Activated CD4-positive, alpha-beta T cell treated with anti-CD3 and anti-CD28 coated beads for 36 hours (primary cell): Measurements from ENCODE around the gene TMEM236. TPM values are rescaled to one million over a fixed set of nuclear protein-coding genes. Genes with fewer than 3 reads are reported as not detected.
"Not testable (repeated sequence)": the region's sequence is repeated elsewhere in the genome, so short reads cannot be mapped to it uniquely, and the experiment has no call there.

Source experiments
- ATAC-seq: fragments of 200-7000 bp; cut with Tn5 transposase; one replicate; pipeline ENCODE4 v1.10.0; 2021; ENCODE audit warnings: mild to moderate bottlenecking, moderate library complexity
- CTCF ChIA-PET: fragments of 350-600 bp; sonication (Branson Sonifier 250); formaldehyde crosslinking; loops from one replicate; lab custom pipeline; 2021; ENCODE audit warnings: antibody characterized with exemption; lab: Charles Lee
- POLR2A ChIA-PET: fragments of 350-600 bp; sonication (Branson Sonifier 250); formaldehyde crosslinking; loops from one replicate; lab custom pipeline; 2021; ENCODE audit warnings: antibody characterized with exemption, inconsistent platforms; lab: Charles Lee
- DNase-seq: peaks from one replicate; pipeline ENCODE4 v3.0.0-alpha.2; 2020
- H3K27ac Mint-ChIP-seq: one replicate; pipeline ENCODE4 v1.8.0; 2021; ENCODE audit warnings: mixed read lengths
- H3K27me3 Mint-ChIP-seq: one replicate; pipeline ENCODE4 v1.8.0; 2021; ENCODE audit warnings: mixed read lengths
- H3K36me3 Mint-ChIP-seq: one replicate; pipeline ENCODE4 v1.8.0; 2021; ENCODE audit warnings: low read depth, mixed read lengths
- H3K4me1 Mint-ChIP-seq: one replicate; pipeline ENCODE4 v1.8.0; 2021; ENCODE audit warnings: mixed read lengths
- H3K4me3 Mint-ChIP-seq: one replicate; pipeline ENCODE4 v1.8.0; 2021; ENCODE audit warnings: mild to moderate bottlenecking, moderate library complexity, mixed read lengths
- H3K9me3 Mint-ChIP-seq: one replicate; pipeline ENCODE4 v1.8.0; 2021; ENCODE audit warnings: low read depth, mixed read lengths
- intact Hi-C, 2 experiments: fragments of 100-400 bp; cut with DNase I in 1 of 2; cut with micrococcal nuclease in 1 of 2; formaldehyde crosslinking; loops; one replicate each; pipeline versions ENCODE4 v1.14.2 to v1.15.1; 2022 to 2024; cut with DNase I, micrococcal nuclease
- total RNA-seq, 2 experiments: library from RNA; stranded (reverse); gene quantifications; one replicate each; pipeline ENCODE4 v1.2.3, GENCODE V29; 2021

TMEM236 gene, protein sequence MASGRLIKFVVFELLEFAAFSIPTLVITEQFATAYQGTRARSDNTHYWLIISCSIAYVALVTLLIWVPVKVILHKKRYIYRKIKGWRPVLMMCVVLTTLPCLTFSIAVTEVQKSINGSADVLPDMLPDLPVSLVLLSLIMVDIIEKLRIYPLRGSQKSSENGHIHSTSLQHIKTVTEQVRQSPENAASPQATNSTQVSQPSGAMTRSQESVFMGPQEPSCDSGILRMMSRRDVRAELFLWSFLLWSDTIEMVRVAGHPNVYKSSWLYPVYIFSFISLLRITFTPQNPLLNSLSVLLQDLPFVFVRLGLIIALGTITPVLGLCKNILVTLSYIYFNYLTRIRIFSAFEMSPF
- under 1 TPM; 0.02 to 0.05 TPM for total RNA-seq

DNA sequence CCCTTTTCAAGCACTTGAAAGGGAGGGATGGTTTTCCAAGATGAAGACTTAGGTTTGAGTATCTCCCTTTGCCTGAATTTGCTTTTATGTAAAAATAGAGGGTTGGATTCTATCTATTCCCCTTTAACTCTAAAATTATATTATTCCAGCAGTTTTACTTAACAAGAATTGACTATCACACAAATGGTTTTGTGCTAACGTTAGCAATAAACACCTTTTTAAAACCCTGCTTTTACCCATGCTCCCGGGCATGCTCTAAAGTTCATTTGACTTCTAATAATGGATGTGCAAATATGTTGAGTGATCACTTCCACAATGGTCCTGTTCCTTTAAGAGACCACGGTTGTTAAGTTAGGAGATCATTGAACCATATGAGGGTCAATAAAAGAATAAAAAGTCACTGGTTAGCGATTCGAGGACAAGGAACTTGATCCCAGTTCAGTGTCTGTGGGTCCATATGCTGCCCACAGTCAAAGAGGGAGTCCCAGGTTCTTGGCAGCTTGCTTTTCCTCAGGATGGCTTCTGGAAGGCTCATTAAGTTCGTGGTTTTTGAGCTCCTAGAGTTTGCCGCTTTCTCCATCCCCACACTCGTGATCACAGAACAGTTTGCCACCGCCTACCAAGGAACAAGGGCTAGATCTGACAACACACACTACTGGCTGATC lies at the start of gene TMEM236:
Gene TMEM236 (plus strand): TSS at position 421 of the 665 bp plus-strand sequence. CDS start 95 bp downstream, at position 516.
- Mint-ChIP-seq H3K4me1 (peaks cover 3% of the 10 kb centered on the region), H3K27ac (no peak within 1 kb of the TSS), H3K36me3 (no peaks in the 10 kb centered on the region), H3K4me3 (no peak within 1 kb of the TSS), H3K27me3 (no peaks in the 10 kb centered on the region), H3K9me3 (no peaks in the 10 kb centered on the region)
- DNase-seq (no peak), ATAC-seq (no peak)
- ChIA-PET CTCF (interaction anchor here (0.8 to 1.3 kb wide), 3 partner anchors 8 to 17 kb away, joined by 3 read pairs; no protein-coding TSS in a partner anchor), POLR2A (no interaction called here)
- intact Hi-C loops = no loop called here

DNA sequence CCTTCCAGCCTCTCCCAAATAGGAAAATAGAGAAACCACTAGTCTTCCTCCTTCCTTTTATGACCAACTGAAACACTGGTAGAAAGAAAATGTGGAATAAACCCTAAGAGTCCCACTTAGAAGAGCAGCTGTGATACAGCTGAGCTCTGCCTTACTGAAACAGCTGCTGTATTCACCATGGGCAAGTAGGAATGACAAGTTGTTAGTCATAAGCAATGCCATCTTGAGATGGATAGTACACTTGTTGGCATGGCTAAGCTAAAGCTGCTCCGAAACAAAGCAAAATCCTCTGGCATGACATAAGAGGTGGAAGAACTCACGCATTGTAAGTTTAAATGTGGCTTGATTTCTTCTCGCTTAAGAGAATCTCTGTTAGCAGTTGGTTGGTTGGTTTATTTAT lies 48.3 kb upstream of the TMEM236 start:
- no peaks in the 10 kb centered on the region for H3K9me3 Mint-ChIP-seq
- no peak overlapping the region for H3K4me3 Mint-ChIP-seq
- H3K27me3 Mint-ChIP-seq = no peaks in the 10 kb centered on the region
- H3K4me1 Mint-ChIP-seq = peaks cover 2% of the 10 kb centered on the region
- DNase-seq (no peak), ATAC-seq (no peak)
- POLR2A ChIA-PET = no interaction called here
- no peak overlapping the region for H3K27ac Mint-ChIP-seq
- CTCF ChIA-PET = interaction anchor here (1.0 kb wide), 1 partner anchor 203 kb away, joined by 4 read pairs; no protein-coding TSS in a partner anchor
- intact Hi-C loops = no loop called here
- peaks cover 22% of the 10 kb centered on the region for H3K36me3 Mint-ChIP-seq

GRCh38 chr10:17708821-17709220 lies 43.2 kb upstream of the TMEM236 start:
- no peak for ATAC-seq
- DNase-seq = no peak
- Mint-ChIP-seq H3K9me3 (no peaks in the 10 kb centered on the region), H3K27me3 (no peaks in the 10 kb centered on the region), H3K36me3 (peaks cover 39% of the 10 kb centered on the region), H3K4me1 (no peaks in the 10 kb centered on the region), H3K4me3 (no peak overlapping the region), H3K27ac (no peak overlapping the region)
- ChIA-PET POLR2A (no interaction called here), CTCF (interaction anchor here (1.2 to 1.6 kb wide), 2 partner anchors 10 to 35 kb away, joined by 3 to 5 read pairs; no protein-coding TSS in a partner anchor)
- intact Hi-C loops = no loop called here

- ChIA-PET POLR2A (no interaction called here), CTCF (interaction anchor here (0.7 to 1.6 kb wide), 3 partner anchors 11 to 165 kb away, joined by 3 to 5 read pairs (median 3); no protein-coding TSS in a partner anchor)
- Mint-ChIP-seq H3K4me1 (no peaks in the 10 kb centered on the region), H3K4me3 (no peak overlapping the region), H3K36me3 (peaks cover 44% of the 10 kb centered on the region), H3K9me3 (no peaks in the 10 kb centered on the region), H3K27me3 (no peaks in the 10 kb centered on the region), H3K27ac (no peak overlapping the region)
- intact Hi-C loops = no loop called here
- ATAC-seq (no peak), DNase-seq (no peak)
These were observed 42.5 kb upstream of the TMEM236 start for GRCh38 chr10:17709492-17709891.

DNA sequence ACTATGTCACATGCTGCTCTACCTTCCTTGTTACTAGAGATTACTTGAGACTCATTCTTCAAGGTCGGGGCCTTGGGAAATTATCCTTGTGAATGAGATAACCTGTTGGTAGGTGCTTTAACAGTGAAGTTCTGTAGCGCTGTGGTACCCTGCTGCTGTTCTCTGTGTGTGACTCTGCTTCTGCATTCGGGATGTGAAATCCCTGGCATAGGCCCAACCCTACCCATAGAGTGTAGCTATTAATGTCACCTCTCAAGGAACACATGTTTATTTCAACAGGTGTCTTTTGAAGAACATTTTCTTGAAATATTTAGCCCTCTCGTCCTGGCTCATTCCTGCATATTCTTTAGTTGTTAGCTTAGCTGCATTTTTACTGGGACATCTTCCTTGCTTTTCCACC lies 41.8 kb upstream of the TMEM236 start:
- Mint-ChIP-seq H3K27me3 (no peaks in the 10 kb centered on the region), H3K9me3 (no peaks in the 10 kb centered on the region), H3K27ac (no peak overlapping the region), H3K4me1 (no peaks in the 10 kb centered on the region), H3K4me3 (no peak overlapping the region), H3K36me3 (peaks cover 45% of the 10 kb centered on the region)
- CTCF ChIA-PET = interaction anchor here (0.7 to 1.6 kb wide), 3 partner anchors 12 to 164 kb away, joined by 3 to 5 read pairs (median 3); no protein-coding TSS in a partner anchor
- intact Hi-C loops = no loop called here
- ATAC-seq = no peak
- POLR2A ChIA-PET = no interaction called here
- DNase-seq = no peak

GRCh38 chr10:17712053-17712452 lies 39.9 kb upstream of the TMEM236 start:
- H3K27ac Mint-ChIP-seq = no peak overlapping the region
- ATAC-seq (no peak), DNase-seq (no peak)
- ChIA-PET CTCF (no interaction called here), POLR2A (no interaction called here)
- no peaks in the 10 kb centered on the region for H3K9me3 Mint-ChIP-seq
- no peaks in the 10 kb centered on the region for H3K4me1 Mint-ChIP-seq
- no peaks in the 10 kb centered on the region for H3K27me3 Mint-ChIP-seq
- H3K4me3 Mint-ChIP-seq = no peak overlapping the region
- peaks cover 54% of the 10 kb centered on the region for H3K36me3 Mint-ChIP-seq
- intact Hi-C loops = no loop called here

DNA sequence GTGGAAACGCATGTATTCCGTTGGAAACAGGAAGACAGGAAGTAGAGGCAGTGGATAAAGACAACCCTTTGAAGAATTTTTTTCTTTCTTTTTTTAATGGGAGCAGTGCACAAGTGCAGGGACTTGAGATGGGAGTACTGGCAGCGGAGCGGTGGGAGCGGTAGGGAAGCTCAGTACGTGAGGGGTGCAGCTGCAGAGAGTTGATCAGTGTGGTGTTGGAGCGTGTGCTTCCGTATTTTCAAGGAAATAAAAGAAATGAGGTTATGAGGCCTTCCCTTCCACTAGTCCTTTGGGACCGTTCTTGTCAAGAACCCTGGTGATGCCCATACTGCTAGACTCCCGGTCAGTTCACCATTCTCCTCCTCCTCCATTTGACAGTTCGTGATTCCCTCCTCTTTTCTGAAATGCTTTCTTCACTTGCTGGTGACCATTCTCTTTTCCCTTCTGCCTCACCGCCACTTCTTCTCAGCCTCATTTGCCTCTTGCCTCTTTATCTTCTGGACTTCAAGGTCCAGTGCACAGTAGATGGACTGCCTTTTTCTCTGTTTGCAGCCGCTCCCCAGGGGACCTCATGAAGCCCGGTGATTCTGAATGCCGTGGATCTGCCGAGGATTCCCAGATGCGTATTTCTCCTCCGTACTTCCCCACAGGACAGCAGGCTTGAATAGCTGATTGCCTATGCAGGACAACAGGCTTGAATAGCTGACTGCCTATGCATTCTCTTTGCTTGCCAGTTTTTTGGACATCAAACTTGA lies 39.1 kb upstream of the TMEM236 start:
- ATAC-seq = no peak
- DNase-seq = no peak
- ChIA-PET POLR2A (no interaction called here), CTCF (interaction anchor here (0.6 kb wide), 1 partner anchor 86 kb away, joined by 3 read pairs; no protein-coding TSS in a partner anchor)
- Mint-ChIP-seq H3K27me3 (no peaks in the 10 kb centered on the region), H3K36me3 (peaks cover 56% of the 10 kb centered on the region), H3K9me3 (no peaks in the 10 kb centered on the region), H3K4me3 (no peak overlapping the region), H3K4me1 (no peaks in the 10 kb centered on the region), H3K27ac (no peak overlapping the region)
- intact Hi-C loops = no loop called here

- H3K36me3 Mint-ChIP-seq = peaks cover 58% of the 10 kb centered on the region
- no peak overlapping the region for H3K27ac Mint-ChIP-seq
- H3K27me3 Mint-ChIP-seq = no peaks in the 10 kb centered on the region
- H3K4me3 Mint-ChIP-seq = no peak overlapping the region
- intact Hi-C loops = no loop called here
- ChIA-PET POLR2A (no interaction called here), CTCF (interaction anchor here (0.6 kb wide), 1 partner anchor 87 kb away, joined by 3 read pairs; no protein-coding TSS in a partner anchor)
- DNase-seq = no peak
- H3K9me3 Mint-ChIP-seq = no peaks in the 10 kb centered on the region
- no peak for ATAC-seq
- no peaks in the 10 kb centered on the region for H3K4me1 Mint-ChIP-seq
These were observed 38.2 kb upstream of the TMEM236 start for GRCh38 chr10:17713758-17714157.

DNA sequence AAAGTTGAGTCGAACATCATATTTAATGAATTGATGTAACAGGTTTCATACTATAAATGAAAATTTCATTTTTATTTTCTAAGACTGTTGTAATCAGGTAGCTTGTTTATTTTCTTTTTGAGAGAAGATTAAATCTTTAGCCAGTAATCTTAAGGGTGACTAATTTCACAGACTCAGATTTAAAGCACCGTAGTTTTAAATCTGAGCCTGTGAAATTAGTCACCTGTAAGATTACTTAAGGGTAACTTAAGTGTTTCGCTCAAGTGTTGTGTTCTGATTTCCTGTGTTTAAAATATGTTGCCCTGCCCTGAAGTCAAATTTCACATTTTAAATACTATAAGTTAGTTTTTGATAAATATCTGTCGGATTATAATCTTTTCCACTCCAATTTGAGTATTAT lies 35.8 kb upstream of the TMEM236 start:
- Mint-ChIP-seq H3K9me3 (no peaks in the 10 kb centered on the region), H3K36me3 (peaks cover 61% of the 10 kb centered on the region)

GRCh38 chr10:17722317-17723014 lies 29.5 kb upstream of the TMEM236 start:
- CTCF ChIA-PET, POLR2A ChIA-PET, H3K27ac Mint-ChIP-seq, intact Hi-C loops, H3K4me3 Mint-ChIP-seq, DNase-seq, H3K9me3 Mint-ChIP-seq, ATAC-seq, H3K4me1 Mint-ChIP-seq, H3K27me3 Mint-ChIP-seq: not testable (repeated sequence)
- H3K36me3 Mint-ChIP-seq = peaks cover 36% of the 10 kb centered on the region

More for the DNA sequence above, 35.8 kb upstream of the TMEM236 start:
- intact Hi-C loops = no loop called here
- no peaks in the 10 kb centered on the region for H3K27me3 Mint-ChIP-seq
- H3K4me3 Mint-ChIP-seq = no peak overlapping the region
- DNase-seq = no peak
- ATAC-seq = no peak
- CTCF ChIA-PET = no interaction called here
- no peaks in the 10 kb centered on the region for H3K4me1 Mint-ChIP-seq
- POLR2A ChIA-PET = no interaction called here
- no peak overlapping the region for H3K27ac Mint-ChIP-seq

GRCh38 chr10:17725703-17726102 lies 26.3 kb upstream of the TMEM236 start:
- POLR2A ChIA-PET = no interaction called here
- ATAC-seq (no peak), DNase-seq (no peak)
- Mint-ChIP-seq H3K9me3 (peaks cover 2% of the 10 kb centered on the region), H3K4me3 (no peak overlapping the region), H3K4me1 (no peaks in the 10 kb centered on the region), H3K27me3 (no peaks in the 10 kb centered on the region), H3K36me3 (peaks cover 17% of the 10 kb centered on the region), H3K27ac (no peak overlapping the region)
- CTCF ChIA-PET = interaction anchor here (0.8 kb wide), 1 partner anchor 115 kb away, joined by 3 read pairs; no protein-coding TSS in a partner anchor
- intact Hi-C loops = no loop called here
